Activated naive CD4-positive, alpha-beta T cell treated with anti-CD3 and anti-CD28 coated beads for 36 hours (primary cell): Measurements from ENCODE around the gene IGFLR1. TPM values are rescaled to one million over a fixed set of nuclear protein-coding genes. Genes with fewer than 3 reads are reported as not detected.

Experiments used
- CTCF ChIA-PET: fragments of 350-600 bp; sonication (Branson Sonifier 250); formaldehyde crosslinking; loops from one replicate; lab custom pipeline; 2021; ENCODE audit warnings: antibody characterized with exemption; lab: Charles Lee
- DNase-seq: peaks from one replicate; pipeline ENCODE4 v3.0.0-alpha.2; 2020
- H3K27ac Mint-ChIP-seq: one replicate; pipeline ENCODE4 v1.8.0; 2021; ENCODE audit warnings: mild to moderate bottlenecking, mixed read lengths
- H3K27me3 Mint-ChIP-seq: one replicate; pipeline ENCODE4 v1.8.0; 2021; ENCODE audit warnings: low read depth, mixed read lengths
- H3K36me3 Mint-ChIP-seq: one replicate; pipeline ENCODE4 v1.8.0; 2021; ENCODE audit warnings: low read depth, mixed read lengths
- H3K4me1 Mint-ChIP-seq: one replicate; pipeline ENCODE4 v1.8.0; 2021; ENCODE audit warnings: low read depth, mixed read lengths
- H3K4me3 Mint-ChIP-seq: one replicate; pipeline ENCODE4 v1.8.0; 2021; ENCODE audit warnings: mild to moderate bottlenecking, moderate library complexity, mixed read lengths
- H3K9me3 Mint-ChIP-seq: one replicate; pipeline ENCODE4 v1.8.0; 2021; ENCODE audit warnings: mixed read lengths
- intact Hi-C: fragments of 100-400 bp; cut with micrococcal nuclease; formaldehyde crosslinking; loops from one replicate; pipeline ENCODE4 v1.15.1; 2023
- total RNA-seq, 2 experiments: library from RNA; stranded (reverse); gene quantifications; one replicate each; pipeline ENCODE4 v1.2.3, GENCODE V29; 2021

Gene IGFLR1
- total RNA-seq, 2 experiments from 2014 or later: 51.0 to 52.8 TPM

DNA sequence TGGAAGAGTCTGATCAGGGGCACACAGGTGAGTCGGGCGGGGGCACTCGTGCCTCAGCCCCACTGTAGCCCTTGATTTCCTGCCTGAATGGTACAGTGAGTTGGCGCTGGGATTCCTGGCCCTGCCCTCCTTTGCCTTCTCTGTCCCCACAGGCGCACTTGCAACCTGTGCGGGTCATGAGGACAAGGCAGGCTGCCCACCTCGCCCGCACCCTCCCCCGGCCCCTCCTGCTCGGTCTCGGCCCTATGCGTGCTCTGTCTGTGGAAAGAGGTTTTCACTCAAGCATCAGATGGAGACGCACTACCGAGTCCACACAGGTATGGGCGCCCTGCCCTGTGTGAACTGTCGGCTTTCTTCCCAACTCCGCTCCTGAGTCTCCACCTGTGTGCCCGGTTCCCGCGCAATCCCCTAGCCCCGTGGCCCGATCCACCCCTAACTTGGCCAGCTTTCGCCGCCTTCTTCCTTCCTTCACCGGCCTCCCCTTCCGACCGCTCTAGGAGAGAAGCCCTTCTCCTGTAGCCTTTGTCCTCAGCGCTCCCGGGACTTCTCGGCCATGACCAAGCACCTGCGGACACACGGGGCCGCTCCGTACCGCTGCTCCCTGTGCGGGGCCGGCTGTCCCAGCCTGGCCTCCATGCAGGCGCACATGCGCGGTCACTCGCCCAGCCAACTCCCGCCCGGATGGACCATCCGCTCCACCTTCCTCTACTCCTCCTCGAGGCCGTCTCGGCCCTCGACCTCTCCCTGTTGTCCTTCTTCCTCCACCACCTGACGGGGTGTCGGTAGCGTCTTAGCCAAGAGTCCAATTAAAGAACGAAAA, 26.1 kb downstream of the IGFLR1 start:
- peak; percentile 60 for DNase-seq
- intact Hi-C loops: loop anchor here (1.0 to 10.0 kb wide), 4 partner anchors 22 to 399 kb away; partner anchors contain the start of genes OVOL3, POLR2I, TBCB and THAP8

DNA sequence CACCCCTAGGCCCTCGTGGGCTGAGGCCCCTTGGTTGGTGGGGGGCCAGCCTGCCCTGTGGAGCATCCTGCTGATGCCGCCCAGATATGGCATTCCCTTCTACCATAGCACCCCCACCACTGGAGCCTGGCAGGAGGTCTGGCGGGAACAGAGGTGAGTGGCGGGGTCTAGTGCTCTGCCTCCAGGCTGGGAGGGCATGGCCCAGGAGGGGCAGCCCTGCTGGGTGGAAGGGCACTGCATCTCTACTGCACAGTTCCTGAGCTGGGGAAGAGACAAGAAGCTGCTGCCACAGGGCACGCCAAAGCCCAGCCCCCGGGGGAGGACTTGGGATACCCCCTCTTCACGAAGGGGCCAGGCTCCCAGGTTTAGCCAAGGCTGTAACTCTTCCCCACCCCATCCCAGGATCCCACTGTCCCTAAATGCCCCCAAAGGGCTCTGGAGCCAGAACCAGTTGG, 26.9 kb downstream of the IGFLR1 start:
- H3K4me3 Mint-ChIP-seq: peak overlapping the region; percentile 92
- H3K4me1 Mint-ChIP-seq: peaks cover 44% of the 10 kb centered on the region
- H3K9me3 Mint-ChIP-seq: peaks cover 2% of the 10 kb centered on the region
- DNase-seq: peak; percentile 32
- H3K27me3 Mint-ChIP-seq: no peaks in the 10 kb centered on the region
- intact Hi-C loops: loop anchor here (5.0 to 10.0 kb wide), 2 partner anchors 337 to 399 kb away; partner anchors contain the start of genes OVOL3, POLR2I, TBCB and THAP8
- peak overlapping the region; percentile 100 for H3K27ac Mint-ChIP-seq
- H3K36me3 Mint-ChIP-seq: peaks cover 54% of the 10 kb centered on the region
- CTCF ChIA-PET: interaction anchor here (5.9 to 6.3 kb wide), 2 partner anchors 14 to 21 kb away, joined by 43 to 120 read pairs; no protein-coding TSS in a partner anchor

More for the DNA sequence above, 26.1 kb downstream of the IGFLR1 start:
- no peaks in the 10 kb centered on the region for H3K27me3 Mint-ChIP-seq
- CTCF ChIA-PET: interaction anchor here (5.9 to 6.3 kb wide), 2 partner anchors 14 to 22 kb away, joined by 43 to 120 read pairs; no protein-coding TSS in a partner anchor
- peaks cover 2% of the 10 kb centered on the region for H3K9me3 Mint-ChIP-seq
- H3K36me3 Mint-ChIP-seq: peaks cover 57% of the 10 kb centered on the region
- peak overlapping the region; percentile 100 for H3K27ac Mint-ChIP-seq
- H3K4me1 Mint-ChIP-seq: peaks cover 36% of the 10 kb centered on the region
- H3K4me3 Mint-ChIP-seq: peak overlapping the region; percentile 92

GRCh38 chr19:35714601-35715354, 27.5 kb downstream of the IGFLR1 start:
- Mint-ChIP-seq H3K9me3 (peaks cover 2% of the 10 kb centered on the region), H3K27ac (peak overlapping the region; percentile 100), H3K4me3 (peak overlapping the region; percentile 92), H3K36me3 (peaks cover 51% of the 10 kb centered on the region), H3K27me3 (no peaks in the 10 kb centered on the region), H3K4me1 (peaks cover 48% of the 10 kb centered on the region)
- CTCF ChIA-PET: interaction anchor here (0.7 to 6.3 kb wide), 5 partner anchors 13 to 139 kb away, joined by 4 to 120 read pairs (median 8); no protein-coding TSS in a partner anchor
- DNase-seq: peak; percentile 72
- intact Hi-C loops: loop anchor here (5.0 to 10.0 kb wide), 5 partner anchors 338 to 1442 kb away; partner anchors contain the start of genes CAPNS1, OVOL3, POLR2I and TBCB

DNA sequence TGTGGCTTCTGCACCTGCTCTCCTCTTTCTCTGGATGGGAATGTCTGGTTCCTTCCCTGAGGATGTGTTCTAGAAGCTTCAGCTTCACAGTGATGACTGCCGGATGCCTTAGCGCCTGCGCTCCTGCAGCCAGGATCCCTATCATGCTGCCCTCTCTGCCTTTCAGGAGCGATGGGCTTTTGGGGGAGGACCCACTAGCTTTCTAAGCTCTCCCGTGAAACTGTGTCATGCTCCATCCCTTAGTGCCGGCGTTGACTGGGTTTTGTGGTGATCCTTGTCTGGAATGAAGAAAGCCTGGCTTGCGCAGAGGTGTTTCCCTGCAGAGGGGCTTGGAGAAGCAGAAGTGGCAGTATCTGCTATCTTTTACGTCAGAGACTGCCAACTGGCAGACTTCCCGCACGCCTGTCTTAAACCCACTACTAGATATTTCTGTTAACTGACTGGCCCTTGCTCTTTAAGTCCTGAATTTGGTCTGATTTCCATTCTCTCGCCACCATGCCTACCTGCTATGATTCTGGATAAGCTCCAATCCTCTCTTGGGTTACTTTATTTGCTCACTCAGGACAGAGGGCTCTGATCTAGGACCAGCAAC, 28.3 kb downstream of the IGFLR1 start:
- H3K27me3 Mint-ChIP-seq: no peaks in the 10 kb centered on the region
- CTCF ChIA-PET: interaction anchor here (0.7 to 6.3 kb wide), 5 partner anchors 12 to 139 kb away, joined by 4 to 120 read pairs (median 8); no protein-coding TSS in a partner anchor
- H3K4me1 Mint-ChIP-seq: peaks cover 46% of the 10 kb centered on the region
- H3K27ac Mint-ChIP-seq: peak overlapping the region; percentile 100
- H3K36me3 Mint-ChIP-seq: peaks cover 45% of the 10 kb centered on the region
- H3K4me3 Mint-ChIP-seq: peak overlapping the region; percentile 92
- peaks cover 2% of the 10 kb centered on the region for H3K9me3 Mint-ChIP-seq
- intact Hi-C loops: loop anchor here (1.0 to 10.0 kb wide), 11 partner anchors 12 to 1442 kb away; partner anchors contain the start of genes ALKBH6, ARHGAP33, CAPNS1 and OVOL3
- no peak for DNase-seq

DNA sequence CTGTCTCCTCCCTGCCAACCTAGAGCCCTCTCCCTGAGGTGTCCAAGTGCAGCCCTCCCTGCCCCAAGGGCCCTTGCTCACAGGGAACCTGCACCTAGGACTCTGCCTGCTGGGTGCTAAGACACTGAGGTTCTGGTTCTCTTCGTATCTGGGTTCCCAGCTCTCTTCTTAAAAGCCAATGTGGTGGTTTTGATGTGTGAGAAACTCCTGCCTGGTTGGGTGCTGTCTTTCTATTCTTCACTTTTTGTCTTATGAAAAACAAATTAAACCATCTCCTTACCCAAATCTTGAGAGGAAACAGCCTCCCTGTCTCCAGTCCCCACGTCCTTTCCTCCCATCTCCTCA, 28.8 kb downstream of the IGFLR1 start:
- Mint-ChIP-seq H3K36me3 (peaks cover 42% of the 10 kb centered on the region), H3K4me3 (peak overlapping the region; percentile 92), H3K27me3 (no peaks in the 10 kb centered on the region), H3K9me3 (peaks cover 2% of the 10 kb centered on the region), H3K27ac (peak overlapping the region; percentile 100), H3K4me1 (peaks cover 44% of the 10 kb centered on the region)
- no peak for DNase-seq
- intact Hi-C loops: loop anchor here (1.0 to 10.0 kb wide), 11 partner anchors 11 to 1441 kb away; partner anchors contain the start of genes ALKBH6, ARHGAP33, CAPNS1 and OVOL3
- CTCF ChIA-PET: interaction anchor here (0.7 to 6.3 kb wide), 6 partner anchors 12 to 165 kb away, joined by 3 to 120 read pairs (median 8); no protein-coding TSS in a partner anchor

- peak overlapping the region; percentile 100 for H3K27ac Mint-ChIP-seq
- peaks cover 44% of the 10 kb centered on the region for H3K4me1 Mint-ChIP-seq
- DNase-seq: peak; percentile 88
- peaks cover 42% of the 10 kb centered on the region for H3K36me3 Mint-ChIP-seq
- CTCF ChIA-PET: interaction anchor here (0.7 to 6.3 kb wide), 6 partner anchors 11 to 164 kb away, joined by 3 to 120 read pairs (median 8); no protein-coding TSS in a partner anchor
- peaks cover 2% of the 10 kb centered on the region for H3K9me3 Mint-ChIP-seq
- H3K4me3 Mint-ChIP-seq: peak overlapping the region; percentile 92
- no peaks in the 10 kb centered on the region for H3K27me3 Mint-ChIP-seq
- intact Hi-C loops: loop anchor here (1.0 to 10.0 kb wide), 11 partner anchors 11 to 1441 kb away; partner anchors contain the start of genes ALKBH6, ARHGAP33, CAPNS1 and OVOL3
Measured at GRCh38 chr19:35712567-35713505, 29.4 kb downstream of the IGFLR1 start.

- peak overlapping the region; percentile 52 for H3K4me3 Mint-ChIP-seq
- H3K27me3 Mint-ChIP-seq: no peaks in the 10 kb centered on the region
- H3K36me3 Mint-ChIP-seq: peaks cover 31% of the 10 kb centered on the region
- DNase-seq: peak; percentile 87
- H3K9me3 Mint-ChIP-seq: peaks cover 2% of the 10 kb centered on the region
- H3K27ac Mint-ChIP-seq: peak overlapping the region; percentile 100
- CTCF ChIA-PET: interaction anchor here (1.0 to 6.3 kb wide), 3 partner anchors 9 to 17 kb away, joined by 5 to 120 read pairs (median 43); no protein-coding TSS in a partner anchor
- intact Hi-C loops: loop anchor here (1.0 to 10.0 kb wide), 6 partner anchors 189 to 1439 kb away; partner anchors contain the start of genes CAPNS1, FFAR1, NFKBID and OVOL3
- H3K4me1 Mint-ChIP-seq: peaks cover 44% of the 10 kb centered on the region
Measured at GRCh38 chr19:35710784-35711723, 31.2 kb downstream of the IGFLR1 start.

DNA sequence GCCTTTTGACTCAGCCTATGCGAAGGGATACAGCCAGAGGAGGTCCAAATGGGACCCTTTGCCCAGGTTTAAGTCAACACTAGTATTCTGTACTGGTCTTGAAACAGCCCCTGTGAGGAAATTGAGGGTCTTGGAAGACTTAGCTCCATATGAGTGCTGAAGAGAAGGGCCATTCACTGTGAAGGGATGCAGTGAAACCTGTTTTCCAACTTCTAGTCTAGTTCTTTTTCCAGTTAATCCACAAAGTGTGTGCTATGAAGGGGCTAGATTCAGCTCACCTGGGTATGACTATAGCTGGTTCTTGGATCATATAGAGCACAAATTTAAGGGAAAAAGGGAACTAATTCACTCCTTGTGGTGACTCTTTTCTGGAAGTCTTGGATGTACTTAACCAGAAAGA, 33.9 kb downstream of the IGFLR1 start:
- Mint-ChIP-seq H3K36me3 (peaks cover 5% of the 10 kb centered on the region), H3K27ac (peak overlapping the region; percentile 61), H3K4me1 (peaks cover 39% of the 10 kb centered on the region), H3K27me3 (no peaks in the 10 kb centered on the region), H3K4me3 (no peak overlapping the region), H3K9me3 (peaks cover 2% of the 10 kb centered on the region)
- CTCF ChIA-PET: interaction anchor here (1.1 to 1.3 kb wide), 2 partner anchors 9 to 14 kb away, joined by 4 to 6 read pairs; no protein-coding TSS in a partner anchor
- DNase-seq: no peak
- intact Hi-C loops: no loop called here

GRCh38 chr19:35704218-35704617, 38.0 kb downstream of the IGFLR1 start, which contains the start of gene ZBTB32:
Gene ZBTB32, plus strand, starts transcription at chr19:35704558. Its CDS starts 10,069 bp downstream, at chr19:35714627.
- no peak for DNase-seq
- Mint-ChIP-seq H3K4me3 (no peak within 1 kb of the TSS), H3K4me1 (peaks cover 9% of the 10 kb centered on the region), H3K36me3 (peaks cover 2% of the 10 kb centered on the region), H3K27ac (no peak within 1 kb of the TSS), H3K9me3 (no peaks in the 10 kb centered on the region), H3K27me3 (no peaks in the 10 kb centered on the region)
- intact Hi-C loops: no loop called here
- CTCF ChIA-PET: no interaction called here
